ENCODE results near the gene TSBP1.

DNA sequence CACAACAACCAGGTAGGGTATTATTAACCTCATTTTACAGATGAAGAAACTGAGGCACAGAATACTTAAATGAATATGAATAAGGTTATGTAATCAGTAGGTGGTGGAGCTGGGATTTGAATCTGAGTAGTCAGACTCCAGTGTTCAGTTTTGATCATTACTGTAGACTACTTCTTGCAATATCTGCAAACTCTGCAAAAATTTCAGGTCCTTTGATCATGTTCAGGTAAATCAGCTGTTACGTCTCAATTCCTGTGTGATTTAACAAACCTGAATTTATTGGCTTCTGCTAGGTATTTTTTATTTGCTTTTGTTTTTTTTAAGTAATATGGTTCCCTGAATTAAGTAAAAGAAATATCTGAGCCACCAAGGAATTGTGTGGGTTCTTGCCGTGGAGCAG is 77.1 kb downstream of the TSBP1 start:
- TF ChIP-seq CTCF (IDR thresholded peaks at IDR 0.05) (no peak), TCF7L2 (IDR thresholded peaks at IDR 0.05; ENCODE audit: low read depth, low read length) (no peak)
- TF ChIP-seq, protein P1, sequence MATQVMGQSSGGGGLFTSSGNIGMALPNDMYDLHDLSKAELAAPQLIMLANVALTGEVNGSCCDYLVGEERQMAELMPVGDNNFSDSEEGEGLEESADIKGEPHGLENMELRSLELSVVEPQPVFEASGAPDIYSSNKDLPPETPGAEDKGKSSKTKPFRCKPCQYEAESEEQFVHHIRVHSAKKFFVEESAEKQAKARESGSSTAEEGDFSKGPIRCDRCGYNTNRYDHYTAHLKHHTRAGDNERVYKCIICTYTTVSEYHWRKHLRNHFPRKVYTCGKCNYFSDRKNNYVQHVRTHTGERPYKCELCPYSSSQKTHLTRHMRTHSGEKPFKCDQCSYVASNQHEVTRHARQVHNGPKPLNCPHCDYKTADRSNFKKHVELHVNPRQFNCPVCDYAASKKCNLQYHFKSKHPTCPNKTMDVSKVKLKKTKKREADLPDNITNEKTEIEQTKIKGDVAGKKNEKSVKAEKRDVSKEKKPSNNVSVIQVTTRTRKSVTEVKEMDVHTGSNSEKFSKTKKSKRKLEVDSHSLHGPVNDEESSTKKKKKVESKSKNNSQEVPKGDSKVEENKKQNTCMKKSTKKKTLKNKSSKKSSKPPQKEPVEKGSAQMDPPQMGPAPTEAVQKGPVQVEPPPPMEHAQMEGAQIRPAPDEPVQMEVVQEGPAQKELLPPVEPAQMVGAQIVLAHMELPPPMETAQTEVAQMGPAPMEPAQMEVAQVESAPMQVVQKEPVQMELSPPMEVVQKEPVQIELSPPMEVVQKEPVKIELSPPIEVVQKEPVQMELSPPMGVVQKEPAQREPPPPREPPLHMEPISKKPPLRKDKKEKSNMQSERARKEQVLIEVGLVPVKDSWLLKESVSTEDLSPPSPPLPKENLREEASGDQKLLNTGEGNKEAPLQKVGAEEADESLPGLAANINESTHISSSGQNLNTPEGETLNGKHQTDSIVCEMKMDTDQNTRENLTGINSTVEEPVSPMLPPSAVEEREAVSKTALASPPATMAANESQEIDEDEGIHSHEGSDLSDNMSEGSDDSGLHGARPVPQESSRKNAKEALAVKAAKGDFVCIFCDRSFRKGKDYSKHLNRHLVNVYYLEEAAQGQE (IDR thresholded peaks at IDR 0.05; ENCODE audit: insufficient read depth in 1 of 2, low read depth in 2 of 2, low read length in 1 of 2): no peak

Data from Panc1 (cell line).